K562 (cell line): ENCODE data around the gene UBR7. TPM values are rescaled to one million over a fixed set of nuclear protein-coding genes. Genes with fewer than 3 reads are reported as not detected.

Experiments
- CEBPB ChIP-seq: fragments of 450-650 bp; IDR thresholded peaks from 2 replicates; pipeline ENCODE4 v1.6.1; 2016; ENCODE audit warnings: missing genetic modification characterization, missing compliant biosample characterization
- CHD1 ChIP-seq: fragments of 200-600 bp; sonication (generic); IDR thresholded peaks from one replicate; pipeline ENCODE4 v1.6.1; 2012; ENCODE audit warnings: mild to moderate bottlenecking, moderate library complexity, low read length, inconsistent platforms
- ELF2 ChIP-seq: fragments of 250-450 bp; sonication (Bioruptor Pico); IDR thresholded peaks from 2 replicates; pipeline ENCODE4 v1.5.0; 2021; ENCODE audit warnings: mild to moderate bottlenecking
- EP300 ChIP-seq: IDR thresholded peaks from 2 replicates; pipeline ENCODE4 v1.6.1; 2012; ENCODE audit warnings: low read length, improper control_type of control experiment
- FOXM1 ChIP-seq, 2 experiments: fragments of 450-650 bp in 1 of 2; sonication (generic) in 1 of 2; formaldehyde crosslinking in 1 of 2; IDR thresholded peaks; 2 replicates each; pipeline versions ENCODE4 v1.6.1 to v1.9.0; 2017 to 2022; ENCODE audit warnings: low read depth in 2 of 2, mild to moderate bottlenecking in 2 of 2, missing genetic modification reagents in 1 of 2, moderate library complexity in 1 of 2
- HMGN3 ChIP-seq: IDR thresholded peaks from 2 replicates; pipeline ENCODE4 v1.6.1; 2011; ENCODE audit warnings: borderline replicate concordance, low read depth, mild to moderate bottlenecking, mixed read lengths, low read length; ENCODE audit not compliant: insufficient read length; ENCODE audit errors: extremely low read depth
- HNRNPUL1 ChIP-seq: fragments of 200-400 bp; formaldehyde crosslinking; IDR thresholded peaks from 2 replicates; pipeline ENCODE4 v1.6.1; 2017; ENCODE audit warnings: low read length
- MEF2D ChIP-seq: conservative IDR thresholded peaks from 2 replicates; pipeline ENCODE4 v1.6.1; 2016; ENCODE audit warnings: low read depth, missing genetic modification characterization, missing compliant biosample characterization
- NCOA2 ChIP-seq, 2 experiments: fragments of 450-650 bp; IDR thresholded peaks; 2 replicates each; pipeline ENCODE4 v1.6.1; 2018; ENCODE audit warnings: mild to moderate bottlenecking in 2 of 2, moderate library complexity in 1 of 2; ENCODE audit not compliant: partially characterized antibody in 2 of 2
- PRPF4 ChIP-seq: fragments of 200-400 bp; formaldehyde crosslinking; IDR thresholded peaks from one replicate; pipeline ENCODE4 v1.6.1; 2017; ENCODE audit warnings: low read length, low read depth, mild to moderate bottlenecking; ENCODE audit not compliant: insufficient read depth, poor library complexity, severe bottlenecking
- SNRNP70 ChIP-seq: fragments of 200-400 bp; formaldehyde crosslinking; optimal IDR thresholded peaks from 2 replicates; pipeline ENCODE3; 2017; ENCODE audit warnings: low read depth, low read length
- STAG1 ChIP-seq: sonication (generic); formaldehyde crosslinking; IDR thresholded peaks from 2 replicates; pipeline ENCODE4 v1.5.0; 2020; ENCODE audit warnings: missing genetic modification reagents, borderline replicate concordance
- STAT5A ChIP-seq: IDR thresholded peaks from 2 replicates; pipeline ENCODE4 v1.6.1; 2012; ENCODE audit warnings: low read length, inconsistent platforms, borderline replicate concordance
- ZNF75A ChIP-seq: fragments of 450-650 bp; formaldehyde crosslinking; IDR thresholded peaks from 2 replicates; pipeline ENCODE4 v1.4.0; 2020; ENCODE audit warnings: mild to moderate bottlenecking
- ZNF79 ChIP-seq: fragments of 250-450 bp; sonication (Bioruptor Pico); IDR thresholded peaks from 2 replicates; pipeline ENCODE4 v1.4.0; 2020; ENCODE audit warnings: low read depth, mild to moderate bottlenecking, moderate library complexity
- ZZZ3 ChIP-seq: fragments of 450-650 bp; IDR thresholded peaks from 2 replicates; pipeline ENCODE4 v1.6.1; 2016; ENCODE audit warnings: antibody characterized with exemption, mild to moderate bottlenecking, moderate library complexity
- polyA plus RNA-seq, 8 experiments: library from polyadenylated mRNA; depleted of rRNA in 4 of 8; stranded (reverse) in 5 of 8; unstranded in 3 of 8; fragments of >200 nt; fragmentation: Nextera tagmentation in 2 of 8; fragmentation: Illumina TruSeq in 1 of 8; extraction: Ambion mirVana in 2 of 8; extraction: Trizol in 1 of 8; gene quantifications; 2 replicates each; pipeline versions ENCODE4 v1.2.1 to v1.2.3, GENCODE V29; 2011 to 2014; ENCODE audit warnings: inconsistent platforms in 1 of 8, missing spikeins in 1 of 8
- total RNA-seq, 7 experiments: library from RNA; depleted of rRNA in 6 of 7; stranded (reverse); fragments of >200 nt in 6 of 7; fragmentation: Illumina TruSeq in 2 of 7; extraction: Trizol in 2 of 7; gene quantifications; 2 replicates each; pipeline versions ENCODE4 v1.2.1 to v1.2.3, GENCODE V29; 2011 to 2021; ENCODE audit warnings: low replicate concordance in 1 of 7
- TF ChIP-seq, protein P1 (sequence below): IDR thresholded peaks from 2 replicates; pipeline ENCODE4 v1.6.1; 2016; ENCODE audit warnings: missing genetic modification characterization, missing compliant biosample characterization
- TF ChIP-seq, protein P2 (sequence below): fragments of 450-650 bp; conservative IDR thresholded peaks from 2 replicates; pipeline ENCODE4 v1.6.1; 2016; ENCODE audit warnings: missing genetic modification characterization, low read depth, mild to moderate bottlenecking, missing compliant biosample characterization, moderate library complexity
- TF ChIP-seq, protein P3 (sequence below): sonication (generic); formaldehyde crosslinking; IDR thresholded peaks from 2 replicates; pipeline ENCODE4 v1.9.0; 2022; ENCODE audit warnings: mild to moderate bottlenecking, missing genetic modification reagents
- TF ChIP-seq, protein P4 (sequence below): sonication (generic); formaldehyde crosslinking; IDR thresholded peaks from 2 replicates; pipeline ENCODE4 v1.9.0; 2022; ENCODE audit warnings: mild to moderate bottlenecking, missing genetic modification reagents
- TF ChIP-seq, protein P5 (sequence below): fragments of 250-450 bp; sonication (Bioruptor Pico); IDR thresholded peaks from 2 replicates; pipeline ENCODE4 v1.4.0; 2020; ENCODE audit warnings: mild to moderate bottlenecking, moderate library complexity, borderline replicate concordance

UBR7 gene
- total and polyA plus RNA-seq, 9 of the 15 experiments (the other 6 are each of a cell fraction or from before 2014, with no cell fraction given), result 12.5 to 63.0 (median 34.4) TPM

DNA sequence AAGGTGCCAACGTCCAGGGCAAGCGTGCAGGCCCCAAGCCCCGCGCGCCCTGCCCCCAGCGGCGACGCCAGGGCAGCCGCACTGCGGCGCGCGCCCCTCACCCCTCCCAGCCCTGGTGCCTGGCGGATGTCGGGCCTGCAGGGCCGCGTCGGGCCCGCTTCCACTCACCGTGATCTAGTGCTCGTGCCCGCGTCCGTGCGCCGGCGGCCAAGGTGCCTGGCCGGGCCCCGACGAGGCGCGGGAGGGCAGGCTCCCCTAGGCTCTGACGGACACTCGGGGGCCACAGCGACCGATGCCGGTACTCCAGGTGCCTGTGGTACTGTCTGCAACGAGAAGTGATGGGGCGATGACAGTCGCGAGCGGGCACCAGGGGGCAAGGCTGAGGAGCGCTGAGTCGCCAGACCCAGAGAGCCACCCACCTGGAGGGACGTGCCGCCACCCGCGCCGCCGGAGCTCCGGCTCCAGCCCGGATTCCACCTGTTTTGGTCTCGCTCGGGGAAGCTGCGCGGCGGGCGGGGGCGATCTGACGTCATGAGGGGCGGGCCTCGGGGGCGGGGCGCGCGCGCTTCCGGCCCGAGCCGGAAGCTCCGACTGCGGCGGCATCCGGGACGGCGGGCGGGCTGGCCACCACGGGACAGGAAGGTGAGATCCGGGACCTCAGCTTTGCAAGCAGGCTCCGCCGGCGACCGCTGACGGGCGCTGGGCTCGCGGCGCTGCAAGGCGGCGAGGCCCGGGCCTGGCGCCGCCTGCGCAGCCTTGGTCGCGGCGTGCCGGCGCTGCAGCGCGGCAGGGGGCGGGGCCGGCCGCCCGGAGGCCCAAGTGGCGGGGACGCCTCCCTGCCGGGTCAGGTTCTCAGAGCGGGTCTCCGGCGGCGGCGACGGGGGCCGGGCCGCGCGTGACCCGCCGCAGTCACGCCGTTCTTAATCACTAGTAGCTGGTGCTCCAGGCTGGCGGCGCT, 22.4 kb upstream of the UBR7 start, which contains the start of the genes LYSET and MOAP1 (continued):
- TF ChIP-seq, protein P1, sequence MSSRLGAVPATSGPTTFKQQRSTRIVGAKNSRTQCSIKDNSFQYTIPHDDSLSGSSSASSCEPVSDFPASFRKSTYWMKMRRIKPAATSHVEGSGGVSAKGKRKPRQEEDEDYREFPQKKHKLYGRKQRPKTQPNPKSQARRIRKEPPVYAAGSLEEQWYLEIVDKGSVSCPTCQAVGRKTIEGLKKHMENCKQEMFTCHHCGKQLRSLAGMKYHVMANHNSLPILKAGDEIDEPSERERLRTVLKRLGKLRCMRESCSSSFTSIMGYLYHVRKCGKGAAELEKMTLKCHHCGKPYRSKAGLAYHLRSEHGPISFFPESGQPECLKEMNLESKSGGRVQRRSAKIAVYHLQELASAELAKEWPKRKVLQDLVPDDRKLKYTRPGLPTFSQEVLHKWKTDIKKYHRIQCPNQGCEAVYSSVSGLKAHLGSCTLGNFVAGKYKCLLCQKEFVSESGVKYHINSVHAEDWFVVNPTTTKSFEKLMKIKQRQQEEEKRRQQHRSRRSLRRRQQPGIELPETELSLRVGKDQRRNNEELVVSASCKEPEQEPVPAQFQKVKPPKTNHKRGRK (tag), result no peak
- TF ChIP-seq CHD1 (no peak), ELF2 (CRISPR knock-in tag) (no peak), SNRNP70 (no peak), ZNF75A (no peak), CEBPB (tag) (no peak), HMGN3 (no peak), HNRNPUL1 (no peak), STAG1 (CRISPR knock-in tag) (0 out of 2 replicates have a peak, but pooled peaks have one; percentile 12), EP300 (no peak), FOXM1 (IDR thresholded peaks at IDR 0.05; ENCODE audit: low read depth) (no peak), FOXM1 (CRISPR knock-in tag; IDR thresholded peaks at IDR 0.05; ENCODE audit: low read depth) (no peak), NCOA2 (IDR thresholded peaks at IDR 0.05; ENCODE audit: partially characterized antibody in 2 of 2) (no peak), MEF2D (tag) (no peak), PRPF4 (no peak), ZNF79 (CRISPR knock-in tag) (no peak), ZZZ3 (no peak), STAT5A (no peak)
- TF ChIP-seq, protein P2, sequence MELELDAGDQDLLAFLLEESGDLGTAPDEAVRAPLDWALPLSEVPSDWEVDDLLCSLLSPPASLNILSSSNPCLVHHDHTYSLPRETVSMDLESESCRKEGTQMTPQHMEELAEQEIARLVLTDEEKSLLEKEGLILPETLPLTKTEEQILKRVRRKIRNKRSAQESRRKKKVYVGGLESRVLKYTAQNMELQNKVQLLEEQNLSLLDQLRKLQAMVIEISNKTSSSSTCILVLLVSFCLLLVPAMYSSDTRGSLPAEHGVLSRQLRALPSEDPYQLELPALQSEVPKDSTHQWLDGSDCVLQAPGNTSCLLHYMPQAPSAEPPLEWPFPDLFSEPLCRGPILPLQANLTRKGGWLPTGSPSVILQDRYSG, result no peak
- TF ChIP-seq, protein P3, sequence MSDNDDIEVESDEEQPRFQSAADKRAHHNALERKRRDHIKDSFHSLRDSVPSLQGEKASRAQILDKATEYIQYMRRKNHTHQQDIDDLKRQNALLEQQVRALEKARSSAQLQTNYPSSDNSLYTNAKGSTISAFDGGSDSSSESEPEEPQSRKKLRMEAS (CRISPR knock-in tag), result no peak
- TF ChIP-seq, protein P4, sequence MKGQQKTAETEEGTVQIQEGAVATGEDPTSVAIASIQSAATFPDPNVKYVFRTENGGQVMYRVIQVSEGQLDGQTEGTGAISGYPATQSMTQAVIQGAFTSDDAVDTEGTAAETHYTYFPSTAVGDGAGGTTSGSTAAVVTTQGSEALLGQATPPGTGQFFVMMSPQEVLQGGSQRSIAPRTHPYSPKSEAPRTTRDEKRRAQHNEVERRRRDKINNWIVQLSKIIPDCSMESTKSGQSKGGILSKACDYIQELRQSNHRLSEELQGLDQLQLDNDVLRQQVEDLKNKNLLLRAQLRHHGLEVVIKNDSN (CRISPR knock-in tag), result no peak
- TF ChIP-seq, protein P5, sequence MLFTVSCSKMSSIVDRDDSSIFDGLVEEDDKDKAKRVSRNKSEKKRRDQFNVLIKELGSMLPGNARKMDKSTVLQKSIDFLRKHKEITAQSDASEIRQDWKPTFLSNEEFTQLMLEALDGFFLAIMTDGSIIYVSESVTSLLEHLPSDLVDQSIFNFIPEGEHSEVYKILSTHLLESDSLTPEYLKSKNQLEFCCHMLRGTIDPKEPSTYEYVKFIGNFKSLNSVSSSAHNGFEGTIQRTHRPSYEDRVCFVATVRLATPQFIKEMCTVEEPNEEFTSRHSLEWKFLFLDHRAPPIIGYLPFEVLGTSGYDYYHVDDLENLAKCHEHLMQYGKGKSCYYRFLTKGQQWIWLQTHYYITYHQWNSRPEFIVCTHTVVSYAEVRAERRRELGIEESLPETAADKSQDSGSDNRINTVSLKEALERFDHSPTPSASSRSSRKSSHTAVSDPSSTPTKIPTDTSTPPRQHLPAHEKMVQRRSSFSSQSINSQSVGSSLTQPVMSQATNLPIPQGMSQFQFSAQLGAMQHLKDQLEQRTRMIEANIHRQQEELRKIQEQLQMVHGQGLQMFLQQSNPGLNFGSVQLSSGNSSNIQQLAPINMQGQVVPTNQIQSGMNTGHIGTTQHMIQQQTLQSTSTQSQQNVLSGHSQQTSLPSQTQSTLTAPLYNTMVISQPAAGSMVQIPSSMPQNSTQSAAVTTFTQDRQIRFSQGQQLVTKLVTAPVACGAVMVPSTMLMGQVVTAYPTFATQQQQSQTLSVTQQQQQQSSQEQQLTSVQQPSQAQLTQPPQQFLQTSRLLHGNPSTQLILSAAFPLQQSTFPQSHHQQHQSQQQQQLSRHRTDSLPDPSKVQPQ (CRISPR knock-in tag), result no peak
